Right lobe of liver (tissue), 6 donors: ENCODE measurements around the gene RCL1. TPM values are rescaled to one million over a fixed set of nuclear protein-coding genes. Genes with fewer than 3 reads are reported as not detected.
A peak's percentile ranks its signal among the peaks of the same experiment; 100 is the strongest.

ENCODE experiments used
- ATAC-seq, 4 donors: fragments of 200-7000 bp; cut with Tn5 transposase; one replicate each; pipeline ENCODE4 v1.9.1; 2020; ENCODE audit warnings: mild to moderate bottlenecking in 4 of 4, moderate library complexity in 4 of 4
- DNase-seq, 3 donors: peaks; one replicate each; pipeline ENCODE4 v3.0.0-alpha.2; 2020
- H3K27ac ChIP-seq, 3 donors: fragments of 200-600 bp; one replicate each; pipeline ENCODE4 v1.8.0; 2022
- H3K27me3 ChIP-seq, 2 donors: fragments of 200-600 bp; one replicate each; pipeline ENCODE4 v1.8.0; 2022
- H3K36me3 ChIP-seq, 4 donors: fragments of 200-600 bp; sonication (generic) in 1 of 4; one replicate each; pipeline versions ENCODE4 v1.5.1 to v1.8.0; 2017 to 2022; ENCODE audit warnings: control low read depth in 1 of 4
- H3K4me1 ChIP-seq, 4 donors: fragments of 200-600 bp; sonication (generic) in 1 of 4; one replicate each; pipeline versions ENCODE4 v1.5.1 to v1.8.0; 2017 to 2022; ENCODE audit warnings: control low read depth in 1 of 4
- H3K4me3 ChIP-seq, 3 donors: fragments of 200-600 bp; one replicate each; pipeline ENCODE4 v1.8.0; 2022
- H3K9me3 ChIP-seq, 4 donors: fragments of 200-600 bp; sonication (generic) in 1 of 4; one replicate each; pipeline versions ENCODE4 v1.5.1 to v1.8.0; 2017 to 2022; ENCODE audit warnings: control low read depth in 1 of 4
- CTCF ChIP-seq, 4 donors: fragments of 200-600 bp in 3 of 4; fragments of 450-650 bp in 1 of 4; IDR thresholded peaks; one replicate each; pipeline versions ENCODE4 v1.5.1 to v1.8.0; 2016 to 2022; ENCODE audit warnings: antibody characterized with exemption in 4 of 4, mild to moderate bottlenecking in 2 of 4
- POLR2A ChIP-seq: fragments of 450-650 bp; IDR thresholded peaks from one replicate; pipeline ENCODE4 v1.6.1; 2017; ENCODE audit warnings: antibody characterized with exemption, mild to moderate bottlenecking
- WGBS: methylation state at CpG from one replicate; pipeline ENCODE4 v1.1.6; 2018; ENCODE audit warnings: low coverage, low lambda C conversion rate; ENCODE audit not compliant: insufficient coverage; ENCODE audit errors: missing lambda C conversion rate; 5-methylcytosine and 5-hydroxymethylcytosine counted together
- intact Hi-C, 2 donors: fragments of 100-400 bp; cut with DNase I; formaldehyde crosslinking; loops; one replicate each; pipeline versions ENCODE4 v1.11.2 to v1.14.1; 2022
- total RNA-seq, 6 experiments: library from RNA; depleted of rRNA in 2 of 6; stranded (reverse); fragments of >200 nt in 2 of 6; fragmentation: NEBNext Ultra II Directional in 3 of 6; extraction: Animal tissue kit (Norgen Biotek cat#: 25700) in 3 of 6; gene quantifications; one replicate each; pipeline versions ENCODE4 v1.1.0 to v1.2.4, GENCODE V29; 2016 to 2023
- donor health status: DM: no; HTN: yes; CAD: no.
- donor health status: DM: no; HTN: no; CAD: no.
- donor health status: DM: no; HTN: no; CAD: no.
- donor health status: DM: no; HTN: yes; CAD: no.
- donor health status: DM: no; HTN: yes; CAD: no.

RCL1 gene
- total RNA-seq, 6 experiments from 2014 or later: 20.2 to 108 (median 63.4) TPM

DNA sequence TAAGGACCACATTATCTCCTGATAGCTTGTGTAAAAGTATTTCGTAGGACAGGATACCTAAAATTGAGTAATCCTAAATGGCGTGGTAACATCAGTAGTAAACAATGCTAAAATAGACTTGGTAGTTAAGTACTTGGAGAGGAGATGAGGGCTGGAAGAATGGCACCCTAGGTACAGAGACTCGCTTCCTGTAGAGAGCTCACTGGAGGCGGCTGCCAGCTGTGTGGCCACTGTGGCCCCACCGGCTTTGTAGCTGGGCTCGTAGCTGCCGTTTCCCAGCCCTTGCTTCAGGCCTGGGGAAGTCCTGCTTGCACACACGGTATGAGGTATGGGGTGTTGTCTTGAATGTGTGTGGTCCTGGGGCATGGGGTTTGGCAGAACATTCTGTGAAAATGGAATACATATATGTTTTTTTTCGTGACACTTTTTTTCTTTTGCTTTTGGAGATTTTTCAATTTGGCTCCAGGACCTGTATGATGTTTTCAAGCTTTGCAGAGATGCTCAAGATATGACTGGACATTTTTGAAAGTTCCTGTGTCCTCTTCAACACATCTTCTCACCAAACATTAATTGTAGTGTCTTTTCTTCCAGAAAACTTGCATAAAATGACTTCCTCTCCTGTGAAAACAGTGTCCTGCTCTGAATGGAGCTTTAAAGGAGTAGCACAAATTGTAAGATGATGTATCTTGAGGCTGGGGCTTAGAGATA is 58.0 kb downstream of the RCL1 start:
- H3K9me3 ChIP-seq: no peaks in the 10 kb centered on the region
- DNase-seq: no peak
- TF ChIP-seq CTCF (IDR thresholded peaks at IDR 0.05) (no peak), POLR2A (no peak)
- no peaks in the 10 kb centered on the region for H3K27me3 ChIP-seq
- ATAC-seq: peak in 1 of 4 donors; percentile 7
- peaks cover 0 to 53% (median 28%) of the 10 kb centered on the region in 4 donors for H3K36me3 ChIP-seq
- intact Hi-C loops: no loop called here
- peak overlapping the region in 1 of 3 donors; percentile 93 for H3K27ac ChIP-seq
- 43% methylated on average over 5 of the region's 9 CpGs for WGBS
- H3K4me1 ChIP-seq: peaks cover 0 to 33% (median 5%) of the 10 kb centered on the region in 4 donors
- H3K4me3 ChIP-seq: no peak overlapping the region

DNA sequence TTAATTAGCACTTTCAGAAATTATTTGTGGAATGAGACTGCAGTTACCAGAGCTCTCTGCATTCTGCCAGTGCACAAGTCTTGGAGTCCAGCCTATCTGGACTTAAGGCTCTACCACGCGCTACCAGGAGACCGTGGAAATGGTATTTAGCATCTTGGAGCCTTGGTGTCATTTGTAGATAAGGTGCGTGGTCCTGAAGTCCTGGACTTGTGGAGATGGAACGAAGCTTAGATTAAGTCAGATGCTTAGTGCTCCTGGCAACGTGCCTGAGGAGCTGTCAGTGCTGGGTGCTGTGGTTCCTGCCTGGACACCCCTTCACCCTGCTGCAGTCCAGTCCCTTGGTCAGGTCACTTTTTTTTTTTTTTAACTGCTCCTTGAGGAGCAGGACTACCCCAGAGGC is 59.7 kb downstream of the RCL1 start:
- intact Hi-C loops: no loop called here
- ATAC-seq (no peak), DNase-seq (peak in 1 of 3 donors; percentile 33)
- Histone ChIP-seq H3K36me3 (peaks cover 0 to 38% (median 23%) of the 10 kb centered on the region in 4 donors), H3K9me3 (no peaks in the 10 kb centered on the region), H3K27me3 (no peaks in the 10 kb centered on the region), H3K4me3 (no peak overlapping the region), H3K4me1 (peaks cover 0 to 32% (median 8%) of the 10 kb centered on the region in 4 donors), H3K27ac (peak overlapping the region in 1 of 3 donors; percentile 10)
- no peak for TF ChIP-seq CTCF (IDR thresholded peaks at IDR 0.05)
- TF ChIP-seq POLR2A: no peak
- 86% methylated on average over 3 of the region's 6 CpGs for WGBS

DNA sequence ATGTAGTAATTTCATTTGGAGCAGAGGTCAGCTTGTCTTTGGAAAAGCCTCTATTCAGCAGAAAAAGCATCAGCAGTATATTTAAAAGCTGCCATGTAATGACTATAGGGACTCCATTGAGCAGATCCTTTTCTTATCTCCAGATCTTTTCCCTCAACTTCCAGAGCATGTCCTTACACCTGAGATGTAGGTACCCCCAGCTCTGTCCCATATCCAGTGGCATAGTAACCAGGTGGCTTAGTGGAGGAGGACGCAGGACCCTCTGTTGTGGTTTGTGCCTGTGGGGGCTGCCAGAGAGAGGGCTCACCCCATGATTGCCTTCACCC is 61.5 kb downstream of the RCL1 start:
- ATAC-seq (peak in 1 of 4 donors; percentile 3), DNase-seq (no peak)
- H3K36me3 ChIP-seq: peaks cover 0 to 46% (median 25%) of the 10 kb centered on the region in 4 donors
- no peak overlapping the region for H3K4me3 ChIP-seq
- H3K27ac ChIP-seq: peak overlapping the region in 1 of 3 donors; percentile 38
- intact Hi-C loops: no loop called here
- no peaks in the 10 kb centered on the region for H3K9me3 ChIP-seq
- TF ChIP-seq CTCF (IDR thresholded peaks at IDR 0.05) (no peak), POLR2A (peak; percentile 0)
- H3K27me3 ChIP-seq: no peaks in the 10 kb centered on the region
- peaks cover 0 to 17% (median 8%) of the 10 kb centered on the region in 4 donors for H3K4me1 ChIP-seq
- WGBS: 67% methylated on average over 1 of the region's 1 CpG

- ATAC-seq (no peak), DNase-seq (no peak)
- WGBS: 100% methylated on average over 1 of the region's 2 CpGs
- no peak overlapping the region for H3K27ac ChIP-seq
- TF ChIP-seq POLR2A (no peak), CTCF (IDR thresholded peaks at IDR 0.05) (no peak)
- H3K36me3 ChIP-seq: peaks cover 0 to 53% (median 26%) of the 10 kb centered on the region in 4 donors
- peaks cover 0 to 13% (median 3%) of the 10 kb centered on the region in 4 donors for H3K4me1 ChIP-seq
- no peaks in the 10 kb centered on the region for H3K27me3 ChIP-seq
- intact Hi-C loops: no loop called here
- H3K4me3 ChIP-seq: no peak overlapping the region
- no peaks in the 10 kb centered on the region for H3K9me3 ChIP-seq
Observed at GRCh38 chr9:4855841-4856240, 63.1 kb downstream of the RCL1 start.
